ENCODE measurements around the gene DHH.

The DHH gene

GRCh38 chr12:49121047-49121696 is 26.6 kb upstream of the DHH start:
- Histone ChIP-seq H3K36me3 (ENCODE audit: insufficient read depth, low read length) (no peaks in the 10 kb centered on the region), H3K4me3 (no peak overlapping the region), H3K27ac (no peak overlapping the region), H3K9me3 (ENCODE audit: low read depth, low read length) (no peaks in the 10 kb centered on the region), H3K9ac (ENCODE audit: insufficient read length) (no peak overlapping the region)
- DNase-seq (ENCODE audit: low read depth, low spot score), result no peak
- TF ChIP-seq FOXP2 (optimal IDR thresholded peaks at IDR 0.05; ENCODE audit: control extremely low read depth, extremely low read length, insufficient read depth) (no peak), POLR2AphosphoS5 (IDR thresholded peaks at IDR 0.05; ENCODE audit: borderline replicate concordance, low read depth, low read length) (no peak), EZH2 (IDR thresholded peaks at IDR 0.05) (no peak)

GRCh38 chr12:49111206-49111605 is 16.6 kb upstream of the DHH start:
- H3K27ac ChIP-seq, result peak overlapping the region; percentile 3; the same call in 1 of the 2 replicates
- H3K4me3 ChIP-seq, result peak overlapping the region; percentile 99
- H3K36me3 ChIP-seq (ENCODE audit: insufficient read depth, low read length), result no peaks in the 10 kb centered on the region; the same call in 1 of the 2 replicates
- DNase-seq (ENCODE audit: low read depth, low spot score), result no peak
- H3K9ac ChIP-seq (ENCODE audit: insufficient read length), result peak overlapping the region; percentile 43
- H3K9me3 ChIP-seq (ENCODE audit: low read depth, low read length), result no peaks in the 10 kb centered on the region
- TF ChIP-seq POLR2AphosphoS5 (IDR thresholded peaks at IDR 0.05; ENCODE audit: borderline replicate concordance, low read depth, low read length), result no peak
- no peak for TF ChIP-seq EZH2 (IDR thresholded peaks at IDR 0.05)
- TF ChIP-seq FOXP2 (optimal IDR thresholded peaks at IDR 0.05; ENCODE audit: control extremely low read depth, extremely low read length, insufficient read depth), result no peak

- H3K9me3 ChIP-seq (ENCODE audit: low read depth, low read length), result no peaks in the 10 kb centered on the region
- peaks cover 3% of the 10 kb centered on the region; the same call in 1 of the 2 replicates for H3K36me3 ChIP-seq (ENCODE audit: insufficient read depth, low read length)
- TF ChIP-seq FOXP2 (optimal IDR thresholded peaks at IDR 0.05; ENCODE audit: control extremely low read depth, extremely low read length, insufficient read depth) (no peak), POLR2AphosphoS5 (IDR thresholded peaks at IDR 0.05; ENCODE audit: borderline replicate concordance, low read depth, low read length) (peak; percentile 93)
- peak within 1 kb of the TSS; percentile 99 for H3K4me3 ChIP-seq
- peak within 1 kb of the TSS; percentile 97 for H3K9ac ChIP-seq (ENCODE audit: insufficient read length)
- H3K27ac ChIP-seq, result peak within 1 kb of the TSS; percentile 42; the same call in 1 of the 2 replicates
- peak; percentile 92 for DNase-seq (ENCODE audit: low read depth, low spot score)
Observed at GRCh38 chr12:49110464-49111155, 16.0 kb upstream of the DHH start, which contains the start of gene LMBR1L. Gene LMBR1L, minus strand, starts transcription at chr12:49110847. Its CDS starts 292 bp downstream, at chr12:49110555.

GRCh38 chr12:49109641-49110463 is 15.3 kb upstream of the DHH start:
- peak overlapping the region; percentile 42; the same call in 1 of the 2 replicates for H3K27ac ChIP-seq
- peak overlapping the region; percentile 99 for H3K4me3 ChIP-seq
- H3K9me3 ChIP-seq (ENCODE audit: low read depth, low read length), result no peaks in the 10 kb centered on the region
- H3K9ac ChIP-seq (ENCODE audit: insufficient read length), result peak overlapping the region; percentile 97
- DNase-seq (ENCODE audit: low read depth, low spot score), result no peak
- TF ChIP-seq FOXP2 (optimal IDR thresholded peaks at IDR 0.05; ENCODE audit: control extremely low read depth, extremely low read length, insufficient read depth) (no peak), EZH2 (IDR thresholded peaks at IDR 0.05) (no peak), POLR2AphosphoS5 (IDR thresholded peaks at IDR 0.05; ENCODE audit: borderline replicate concordance, low read depth, low read length) (no peak)
- H3K36me3 ChIP-seq (ENCODE audit: insufficient read depth, low read length), result peaks cover 6% of the 10 kb centered on the region; the same call in 1 of the 2 replicates

GRCh38 chr12:49108958-49109404 is 14.4 kb upstream of the DHH start:
- H3K4me3 ChIP-seq, result peak overlapping the region; percentile 99
- H3K9ac ChIP-seq (ENCODE audit: insufficient read length), result no peak overlapping the region
- H3K36me3 ChIP-seq (ENCODE audit: insufficient read depth, low read length), result peaks cover 9% of the 10 kb centered on the region; the same call in 1 of the 2 replicates
- H3K27ac ChIP-seq, result no peak overlapping the region
- TF ChIP-seq POLR2AphosphoS5 (IDR thresholded peaks at IDR 0.05; ENCODE audit: borderline replicate concordance, low read depth, low read length), result no peak
- no peak for TF ChIP-seq FOXP2 (optimal IDR thresholded peaks at IDR 0.05; ENCODE audit: control extremely low read depth, extremely low read length, insufficient read depth)
- no peak for TF ChIP-seq EZH2 (IDR thresholded peaks at IDR 0.05)
- DNase-seq (ENCODE audit: low read depth, low spot score), result no peak
- no peaks in the 10 kb centered on the region for H3K9me3 ChIP-seq (ENCODE audit: low read depth, low read length)

- no peak overlapping the region for H3K4me3 ChIP-seq
- no peak overlapping the region for H3K27ac ChIP-seq
- peaks cover 31% of the 10 kb centered on the region; the same call in 1 of the 2 replicates for H3K36me3 ChIP-seq (ENCODE audit: insufficient read depth, low read length)
Observed at GRCh38 chr12:49105504-49106084, 11.0 kb upstream of the DHH start.

GRCh38 chr12:49104822-49105221 is 10.2 kb upstream of the DHH start:
- H3K4me3 ChIP-seq, result no peak overlapping the region
- peaks cover 37% of the 10 kb centered on the region; the same call in 1 of the 2 replicates for H3K36me3 ChIP-seq (ENCODE audit: insufficient read depth, low read length)
- H3K27ac ChIP-seq, result no peak overlapping the region
- no peaks in the 10 kb centered on the region for H3K9me3 ChIP-seq (ENCODE audit: low read depth, low read length)
- TF ChIP-seq EZH2 (IDR thresholded peaks at IDR 0.05) (no peak), FOXP2 (optimal IDR thresholded peaks at IDR 0.05; ENCODE audit: control extremely low read depth, extremely low read length, insufficient read depth) (no peak), POLR2AphosphoS5 (IDR thresholded peaks at IDR 0.05; ENCODE audit: borderline replicate concordance, low read depth, low read length) (no peak)
- no peak for DNase-seq (ENCODE audit: low read depth, low spot score)
- no peak overlapping the region for H3K9ac ChIP-seq (ENCODE audit: insufficient read length)

More at GRCh38 chr12:49105504-49106084, 11.0 kb upstream of the DHH start:
- TF ChIP-seq FOXP2 (optimal IDR thresholded peaks at IDR 0.05; ENCODE audit: control extremely low read depth, extremely low read length, insufficient read depth), result no peak
- no peak for TF ChIP-seq POLR2AphosphoS5 (IDR thresholded peaks at IDR 0.05; ENCODE audit: borderline replicate concordance, low read depth, low read length)
- H3K9ac ChIP-seq (ENCODE audit: insufficient read length), result no peak overlapping the region
- no peak for DNase-seq (ENCODE audit: low read depth, low spot score)
- H3K9me3 ChIP-seq (ENCODE audit: low read depth, low read length), result no peaks in the 10 kb centered on the region
